ENCODE results near the gene FERMT1. TPM values are rescaled to one million over a fixed set of nuclear protein-coding genes. Genes with fewer than 3 reads are reported as not detected.

The FERMT1 gene
- total and polyA plus RNA-seq, 2 of the 13 experiments (the other 11 are each of a cell fraction or from before 2014, with no cell fraction given), result 15.8 to 29.5 TPM

GRCh38 chr20:6055161-6055783 lies 67.6 kb downstream of the FERMT1 start:
- ChIA-PET CTCF (ENCODE audit: low intra/inter-chr PET ratio, low total read pairs) (no interaction called here), POLR2A (interaction anchor here (0.7 to 2.4 kb wide), 2 partner anchors 23 to 47 kb away, joined by 3 to 13 read pairs; no protein-coding TSS in a partner anchor)
- DNase-seq (ENCODE audit: low spot score) (no peak), FAIRE-seq (no peak), ATAC-seq (peak; percentile 16)
- H3K27me3 ChIP-seq (ENCODE audit: control insufficient read depth in 1 of 2, insufficient read depth in 2 of 2, low read length in 2 of 2), result peaks cover 1 to 8% of the 10 kb centered on the region in 2 experiments; a peak in 1 of 5 replicates
- H3K4me2 ChIP-seq (ENCODE audit: low read depth, low read length), result peak overlapping the region; percentile 94
- in situ Hi-C loops (cut with HindIII; ENCODE audit: extremely low pct_ligation_motif_present, low pct_unique_long_range_greater_than_20kb) (no loop called here), intact Hi-C loops (cut with micrococcal nuclease; ENCODE audit: unreplicated experiment) (no loop called here)
- no TSS peak for BruUV-seq (replicated peaks)
- H4K20me1 ChIP-seq (ENCODE audit: insufficient read depth, low read length), result no peaks in the 10 kb centered on the region
- H3K79me2 ChIP-seq (ENCODE audit: insufficient read depth, low read length), result no peaks in the 10 kb centered on the region
- H3K4me1 ChIP-seq (ENCODE audit: insufficient read depth, low read length), result peaks cover 49% of the 10 kb centered on the region
- H3K36me3 ChIP-seq (replicated peaks in 1 of 2; ENCODE audit: control insufficient read depth in 1 of 2, insufficient read depth in 2 of 2, low read length in 2 of 2), result no peaks in the 10 kb centered on the region
- H3K27ac ChIP-seq (ENCODE audit: extremely low read length, insufficient read depth, low read length), result no peak overlapping the region
- 20% methylated on average over 10 of the region's 10 CpGs for WGBS (ENCODE audit: low lambda C conversion rate)
- no peaks in the 10 kb centered on the region for H3K9me3 ChIP-seq (ENCODE audit: low read length)
- no peak overlapping the region for H3K9ac ChIP-seq (ENCODE audit: insufficient read depth, low read depth, low read length)
- no peak overlapping the region for H2AFZ ChIP-seq (ENCODE audit: low read length)
- peak overlapping the region in 1 of 3 experiments; percentile 65; a peak in 2 of 6 replicates for H3K4me3 ChIP-seq (replicated peaks in 1 of 3; ENCODE audit: insufficient read depth in 1 of 3, low read depth in 2 of 3, low read length in 3 of 3)
- TF ChIP-seq, protein P1, sequence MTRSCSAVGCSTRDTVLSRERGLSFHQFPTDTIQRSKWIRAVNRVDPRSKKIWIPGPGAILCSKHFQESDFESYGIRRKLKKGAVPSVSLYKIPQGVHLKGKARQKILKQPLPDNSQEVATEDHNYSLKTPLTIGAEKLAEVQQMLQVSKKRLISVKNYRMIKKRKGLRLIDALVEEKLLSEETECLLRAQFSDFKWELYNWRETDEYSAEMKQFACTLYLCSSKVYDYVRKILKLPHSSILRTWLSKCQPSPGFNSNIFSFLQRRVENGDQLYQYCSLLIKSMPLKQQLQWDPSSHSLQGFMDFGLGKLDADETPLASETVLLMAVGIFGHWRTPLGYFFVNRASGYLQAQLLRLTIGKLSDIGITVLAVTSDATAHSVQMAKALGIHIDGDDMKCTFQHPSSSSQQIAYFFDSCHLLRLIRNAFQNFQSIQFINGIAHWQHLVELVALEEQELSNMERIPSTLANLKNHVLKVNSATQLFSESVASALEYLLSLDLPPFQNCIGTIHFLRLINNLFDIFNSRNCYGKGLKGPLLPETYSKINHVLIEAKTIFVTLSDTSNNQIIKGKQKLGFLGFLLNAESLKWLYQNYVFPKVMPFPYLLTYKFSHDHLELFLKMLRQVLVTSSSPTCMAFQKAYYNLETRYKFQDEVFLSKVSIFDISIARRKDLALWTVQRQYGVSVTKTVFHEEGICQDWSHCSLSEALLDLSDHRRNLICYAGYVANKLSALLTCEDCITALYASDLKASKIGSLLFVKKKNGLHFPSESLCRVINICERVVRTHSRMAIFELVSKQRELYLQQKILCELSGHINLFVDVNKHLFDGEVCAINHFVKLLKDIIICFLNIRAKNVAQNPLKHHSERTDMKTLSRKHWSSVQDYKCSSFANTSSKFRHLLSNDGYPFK (CRISPR knock-in tag; IDR thresholded peaks at IDR 0.05; ENCODE audit: borderline replicate concordance), result 0 out of 2 replicates have a peak, but pooled peaks have one; percentile 19
- no peak for TF ChIP-seq STAT6 (CRISPR knock-in tag; IDR thresholded peaks at IDR 0.05; ENCODE audit: borderline replicate concordance)
- TF ChIP-seq ETV5 (CRISPR knock-in tag; IDR thresholded peaks at IDR 0.05; ENCODE audit: borderline replicate concordance), result 0 out of 2 replicates have a peak, but pooled peaks have one; percentile 11
- TF ChIP-seq NRL (CRISPR knock-in tag; IDR thresholded peaks at IDR 0.05; ENCODE audit: borderline replicate concordance), result 0 out of 2 replicates have a peak, but pooled peaks have one; percentile 29
- peak; percentile 60; the same call in 1 of the 2 replicates for TF ChIP-seq PITX1 (CRISPR knock-in tag; IDR thresholded peaks at IDR 0.05)
- no peak for TF ChIP-seq ISX (CRISPR knock-in tag; conservative IDR thresholded peaks at IDR 0.05)
- TF ChIP-seq, protein P2, sequence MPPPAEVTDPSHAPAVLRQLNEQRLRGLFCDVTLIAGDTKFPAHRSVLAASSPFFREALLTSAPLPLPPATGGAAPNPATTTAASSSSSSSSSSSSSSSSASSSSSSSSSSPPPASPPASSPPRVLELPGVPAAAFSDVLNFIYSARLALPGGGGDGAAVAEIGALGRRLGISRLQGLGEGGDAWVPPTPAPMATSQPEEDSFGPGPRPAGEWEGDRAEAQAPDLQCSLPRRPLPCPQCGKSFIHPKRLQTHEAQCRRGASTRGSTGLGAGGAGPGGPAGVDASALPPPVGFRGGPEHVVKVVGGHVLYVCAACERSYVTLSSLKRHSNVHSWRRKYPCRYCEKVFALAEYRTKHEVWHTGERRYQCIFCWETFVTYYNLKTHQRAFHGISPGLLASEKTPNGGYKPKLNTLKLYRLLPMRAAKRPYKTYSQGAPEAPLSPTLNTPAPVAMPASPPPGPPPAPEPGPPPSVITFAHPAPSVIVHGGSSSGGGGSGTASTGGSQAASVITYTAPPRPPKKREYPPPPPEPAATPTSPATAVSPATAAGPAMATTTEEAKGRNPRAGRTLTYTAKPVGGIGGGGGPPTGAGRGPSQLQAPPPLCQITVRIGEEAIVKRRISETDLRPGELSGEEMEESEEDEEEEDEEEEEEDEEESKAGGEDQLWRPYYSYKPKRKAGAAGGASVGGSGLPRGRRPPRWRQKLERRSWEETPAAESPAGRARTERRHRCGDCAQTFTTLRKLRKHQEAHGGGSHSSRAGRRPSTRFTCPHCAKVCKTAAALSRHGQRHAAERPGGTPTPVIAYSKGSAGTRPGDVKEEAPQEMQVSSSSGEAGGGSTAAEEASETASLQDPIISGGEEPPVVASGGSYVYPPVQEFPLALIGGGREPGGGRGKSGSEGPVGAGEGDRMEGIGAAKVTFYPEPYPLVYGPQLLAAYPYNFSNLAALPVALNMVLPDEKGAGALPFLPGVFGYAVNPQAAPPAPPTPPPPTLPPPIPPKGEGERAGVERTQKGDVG (CRISPR knock-in tag; IDR thresholded peaks at IDR 0.05; ENCODE audit: borderline replicate concordance), result peak; percentile 11; the same call in 1 of the 2 replicates
- TF ChIP-seq RFXAP (CRISPR knock-in tag; IDR thresholded peaks at IDR 0.05; ENCODE audit: borderline replicate concordance), result no peak
- TF ChIP-seq, protein P3, sequence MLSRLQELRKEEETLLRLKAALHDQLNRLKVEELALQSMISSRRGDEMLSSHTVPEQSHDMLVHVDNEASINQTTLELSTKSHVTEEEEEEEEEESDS (CRISPR knock-in tag; IDR thresholded peaks at IDR 0.05; ENCODE audit: borderline replicate concordance), result no peak
- TF ChIP-seq E2F2 (CRISPR knock-in tag; IDR thresholded peaks at IDR 0.05; ENCODE audit: borderline replicate concordance), result no peak
- TF ChIP-seq FOXJ3 (CRISPR knock-in tag; IDR thresholded peaks at IDR 0.05; ENCODE audit: borderline replicate concordance), result no peak
